Measurements from ENCODE around the gene DNAH6. TPM values are rescaled to one million over a fixed set of nuclear protein-coding genes. Genes with fewer than 3 reads are reported as not detected.

Gene DNAH6
- total and polyA plus RNA-seq, 2 of the 13 experiments (the other 11 are each of a cell fraction or from before 2014, with no cell fraction given): 0.01 TPM; not detected in 1

DNA sequence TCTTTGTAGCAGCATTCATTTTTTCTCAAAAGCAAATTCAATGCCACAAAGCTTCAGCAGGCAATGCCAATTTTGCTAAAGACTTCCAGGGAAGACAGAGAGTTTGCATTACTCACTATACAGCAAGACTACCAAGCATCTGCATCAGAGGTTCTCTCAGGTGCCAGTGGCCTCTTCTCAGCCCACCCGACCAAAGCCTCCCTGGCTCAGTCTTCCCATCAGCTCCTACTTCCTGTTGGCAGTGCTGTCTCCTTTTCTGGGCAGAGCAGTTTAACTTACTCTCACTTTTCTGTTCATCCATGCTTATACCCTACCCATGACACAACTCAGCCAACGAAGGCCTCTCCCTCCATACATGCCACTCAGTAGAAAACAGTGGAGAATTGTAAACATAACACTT, 207.5 kb downstream of the DNAH6 start:
- TF ChIP-seq CBX1 (IDR thresholded peaks at IDR 0.05; ENCODE audit: low read depth) (no peak), NCOA2 (CRISPR knock-in tag; IDR thresholded peaks at IDR 0.05) (no peak), ZNF225 (CRISPR knock-in tag; IDR thresholded peaks at IDR 0.05) (no peak), HNRNPH1 (optimal IDR thresholded peaks at IDR 0.05; ENCODE audit: low read depth, low read length) (no peak), ZNF556 (CRISPR knock-in tag; IDR thresholded peaks at IDR 0.05; ENCODE audit: borderline replicate concordance) (no peak), U2AF2 (IDR thresholded peaks at IDR 0.05; ENCODE audit: low read depth, low read length) (no peak), ZNF12 (CRISPR knock-in tag; IDR thresholded peaks at IDR 0.05) (no peak), ZNF605 (CRISPR knock-in tag; IDR thresholded peaks at IDR 0.05) (no peak), SMC3 (IDR thresholded peaks at IDR 0.05; ENCODE audit: low read length) (no peak), FLYWCH1 (CRISPR knock-in tag; IDR thresholded peaks at IDR 0.05) (no peak), ZFAT (CRISPR knock-in tag; conservative IDR thresholded peaks at IDR 0.05) (no peak), ZNF644 (CRISPR knock-in tag; IDR thresholded peaks at IDR 0.05; ENCODE audit: low read depth) (no peak), TRIM24 (CRISPR knock-in tag; IDR thresholded peaks at IDR 0.05) (no peak), JDP2 (CRISPR knock-in tag; IDR thresholded peaks at IDR 0.05; ENCODE audit: borderline replicate concordance) (no peak), CBFB (CRISPR knock-in tag; IDR thresholded peaks at IDR 0.05) (no peak), ATRX (CRISPR knock-in tag; IDR thresholded peaks at IDR 0.05; ENCODE audit: borderline replicate concordance) (no peak), ZNF430 (CRISPR knock-in tag; IDR thresholded peaks at IDR 0.05) (no peak), GATA4 (IDR thresholded peaks at IDR 0.05; ENCODE audit: borderline replicate concordance, low read depth) (no peak)
- TF ChIP-seq, protein P1, sequence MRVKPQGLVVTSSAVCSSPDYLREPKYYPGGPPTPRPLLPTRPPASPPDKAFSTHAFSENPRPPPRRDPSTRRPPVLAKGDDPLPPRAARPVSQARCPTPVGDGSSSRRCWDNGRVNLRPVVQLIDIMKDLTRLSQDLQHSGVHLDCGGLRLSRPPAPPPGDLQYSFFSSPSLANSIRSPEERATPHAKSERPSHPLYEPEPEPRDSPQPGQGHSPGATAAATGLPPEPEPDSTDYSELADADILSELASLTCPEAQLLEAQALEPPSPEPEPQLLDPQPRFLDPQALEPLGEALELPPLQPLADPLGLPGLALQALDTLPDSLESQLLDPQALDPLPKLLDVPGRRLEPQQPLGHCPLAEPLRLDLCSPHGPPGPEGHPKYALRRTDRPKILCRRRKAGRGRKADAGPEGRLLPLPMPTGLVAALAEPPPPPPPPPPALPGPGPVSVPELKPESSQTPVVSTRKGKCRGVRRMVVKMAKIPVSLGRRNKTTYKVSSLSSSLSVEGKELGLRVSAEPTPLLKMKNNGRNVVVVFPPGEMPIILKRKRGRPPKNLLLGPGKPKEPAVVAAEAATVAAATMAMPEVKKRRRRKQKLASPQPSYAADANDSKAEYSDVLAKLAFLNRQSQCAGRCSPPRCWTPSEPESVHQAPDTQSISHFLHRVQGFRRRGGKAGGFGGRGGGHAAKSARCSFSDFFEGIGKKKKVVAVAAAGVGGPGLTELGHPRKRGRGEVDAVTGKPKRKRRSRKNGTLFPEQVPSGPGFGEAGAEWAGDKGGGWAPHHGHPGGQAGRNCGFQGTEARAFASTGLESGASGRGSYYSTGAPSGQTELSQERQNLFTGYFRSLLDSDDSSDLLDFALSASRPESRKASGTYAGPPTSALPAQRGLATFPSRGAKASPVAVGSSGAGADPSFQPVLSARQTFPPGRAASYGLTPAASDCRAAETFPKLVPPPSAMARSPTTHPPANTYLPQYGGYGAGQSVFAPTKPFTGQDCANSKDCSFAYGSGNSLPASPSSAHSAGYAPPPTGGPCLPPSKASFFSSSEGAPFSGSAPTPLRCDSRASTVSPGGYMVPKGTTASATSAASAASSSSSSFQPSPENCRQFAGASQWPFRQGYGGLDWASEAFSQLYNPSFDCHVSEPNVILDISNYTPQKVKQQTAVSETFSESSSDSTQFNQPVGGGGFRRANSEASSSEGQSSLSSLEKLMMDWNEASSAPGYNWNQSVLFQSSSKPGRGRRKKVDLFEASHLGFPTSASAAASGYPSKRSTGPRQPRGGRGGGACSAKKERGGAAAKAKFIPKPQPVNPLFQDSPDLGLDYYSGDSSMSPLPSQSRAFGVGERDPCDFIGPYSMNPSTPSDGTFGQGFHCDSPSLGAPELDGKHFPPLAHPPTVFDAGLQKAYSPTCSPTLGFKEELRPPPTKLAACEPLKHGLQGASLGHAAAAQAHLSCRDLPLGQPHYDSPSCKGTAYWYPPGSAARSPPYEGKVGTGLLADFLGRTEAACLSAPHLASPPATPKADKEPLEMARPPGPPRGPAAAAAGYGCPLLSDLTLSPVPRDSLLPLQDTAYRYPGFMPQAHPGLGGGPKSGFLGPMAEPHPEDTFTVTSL (CRISPR knock-in tag; IDR thresholded peaks at IDR 0.05; ENCODE audit: borderline replicate concordance): no peak
- TF ChIP-seq, protein P2, sequence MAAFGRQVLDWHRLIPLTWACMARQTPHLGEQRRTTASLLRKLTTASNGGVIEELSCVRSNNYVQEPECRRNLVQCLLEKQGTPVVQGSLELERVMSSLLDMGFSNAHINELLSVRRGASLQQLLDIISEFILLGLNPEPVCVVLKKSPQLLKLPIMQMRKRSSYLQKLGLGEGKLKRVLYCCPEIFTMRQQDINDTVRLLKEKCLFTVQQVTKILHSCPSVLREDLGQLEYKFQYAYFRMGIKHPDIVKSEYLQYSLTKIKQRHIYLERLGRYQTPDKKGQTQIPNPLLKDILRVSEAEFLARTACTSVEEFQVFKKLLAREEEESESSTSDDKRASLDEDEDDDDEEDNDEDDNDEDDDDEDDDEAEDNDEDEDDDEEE (CRISPR knock-in tag; IDR thresholded peaks at IDR 0.05): no peak
- intact Hi-C loops (cut with micrococcal nuclease; ENCODE audit: unreplicated experiment) (no loop called here), in situ Hi-C loops (cut with HindIII; ENCODE audit: extremely low pct_ligation_motif_present, low pct_unique_long_range_greater_than_20kb) (no loop called here)
- Histone ChIP-seq H2AFZ (ENCODE audit: low read length) (no peak overlapping the region), H3K9ac (ENCODE audit: insufficient read depth, low read depth, low read length) (no peak overlapping the region), H3K79me2 (ENCODE audit: insufficient read depth, low read length) (no peaks in the 10 kb centered on the region), H3K27ac (ENCODE audit: extremely low read length, insufficient read depth, low read length) (no peak overlapping the region), H3K4me1 (ENCODE audit: insufficient read depth, low read length) (no peaks in the 10 kb centered on the region), H3K4me3 (replicated peaks in 1 of 3; ENCODE audit: insufficient read depth in 1 of 3, low read depth in 2 of 3, low read length in 3 of 3) (no peak overlapping the region), H3K27me3 (ENCODE audit: control insufficient read depth in 1 of 2, insufficient read depth in 2 of 2, low read length in 2 of 2) (no peaks in the 10 kb centered on the region), H3K4me2 (ENCODE audit: low read depth, low read length) (no peak overlapping the region), H3K36me3 (replicated peaks in 1 of 2; ENCODE audit: control insufficient read depth in 1 of 2, insufficient read depth in 2 of 2, low read length in 2 of 2) (no peaks in the 10 kb centered on the region), H3K9me3 (ENCODE audit: low read length) (no peaks in the 10 kb centered on the region), H4K20me1 (ENCODE audit: insufficient read depth, low read length) (no peaks in the 10 kb centered on the region)
- ChIA-PET CTCF (ENCODE audit: low intra/inter-chr PET ratio, low total read pairs) (no interaction called here), POLR2A (no interaction called here)
- 0% methylated on average over 2 of the region's 2 CpGs for WGBS (ENCODE audit: low lambda C conversion rate)
- no peak for FAIRE-seq
- ATAC-seq: no peak
- no peak for DNase-seq (ENCODE audit: low spot score)
- no TSS peak for BruUV-seq (replicated peaks)
